GM12891 (cell line): Measurements from ENCODE around the gene PPP1R1B.

Source experiments
- DNase-seq: peaks from one replicate; pipeline ENCODE4 v3.0.0; 2011; ENCODE audit warnings: low spot score; ENCODE audit not compliant: insufficient read length
- FAIRE-seq: peaks from 2 replicates; lab custom pipeline; 2011; peaks lifted over from hg19 to GRCh38; lab: Jason Lieb, UNC
- PAX5 ChIP-seq: IDR thresholded peaks from 2 replicates; pipeline ENCODE4 v1.6.1; 2011; ENCODE audit warnings: low read length, moderate library complexity, mild to moderate bottlenecking; ENCODE audit not compliant: insufficient read depth, severe bottlenecking
- POLR2A ChIP-seq: IDR thresholded peaks from 2 replicates; pipeline ENCODE4 v1.6.1; 2011; ENCODE audit warnings: low read depth, low read length, control low read depth
- POLR2AphosphoS5 ChIP-seq: IDR thresholded peaks from 2 replicates; pipeline ENCODE4 v1.6.1; 2011; ENCODE audit warnings: low read depth, low read length, control low read depth
- POU2F2 ChIP-seq: IDR thresholded peaks from 2 replicates; pipeline ENCODE4 v1.6.1; 2011; ENCODE audit warnings: low read depth, mild to moderate bottlenecking, control low read depth, low read length, moderate library complexity
- SPI1 ChIP-seq: IDR thresholded peaks from 2 replicates; pipeline ENCODE4 v1.6.1; 2011; ENCODE audit warnings: low read depth, low read length, control low read depth
- TAF1 ChIP-seq: IDR thresholded peaks from 2 replicates; pipeline ENCODE4 v1.6.1; 2011; ENCODE audit warnings: low read depth, low read length, control low read depth

Gene PPP1R1B

DNA sequence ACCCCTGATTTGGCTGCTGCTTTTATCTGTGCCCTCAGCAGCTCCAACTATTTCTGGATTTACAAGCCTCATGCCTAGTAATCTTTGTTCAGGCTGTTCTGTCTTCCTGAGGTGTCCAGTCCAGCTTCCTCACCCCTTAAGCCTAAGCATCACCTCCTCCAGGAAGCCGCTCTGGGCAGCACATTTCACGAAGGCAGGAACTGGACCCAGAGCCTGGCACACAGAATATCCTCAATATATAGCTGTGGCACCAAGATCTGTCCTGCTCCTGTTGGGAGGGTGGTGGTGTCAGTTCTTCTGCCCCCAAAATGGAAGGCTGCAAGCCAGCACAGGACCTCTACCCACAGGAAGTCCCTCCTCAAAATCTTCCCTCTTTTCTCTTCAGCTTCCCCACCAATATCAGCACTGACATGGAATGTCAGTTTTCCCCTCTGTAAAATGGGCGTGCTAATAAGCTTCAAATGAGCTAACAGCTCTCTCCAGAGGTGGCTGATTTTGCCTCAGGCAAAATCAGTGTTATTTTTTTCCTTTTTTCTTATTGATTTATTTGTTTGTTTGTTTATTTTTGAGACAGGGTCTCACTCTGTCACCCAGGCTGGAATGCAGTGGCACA lies 12.1 kb upstream of the PPP1R1B start:
- DNase-seq (no peak), FAIRE-seq (no peak)
- TF ChIP-seq POU2F2 (no peak), SPI1 (no peak), POLR2AphosphoS5 (no peak), POLR2A (no peak), TAF1 (no peak), PAX5 (no peak)

DNA sequence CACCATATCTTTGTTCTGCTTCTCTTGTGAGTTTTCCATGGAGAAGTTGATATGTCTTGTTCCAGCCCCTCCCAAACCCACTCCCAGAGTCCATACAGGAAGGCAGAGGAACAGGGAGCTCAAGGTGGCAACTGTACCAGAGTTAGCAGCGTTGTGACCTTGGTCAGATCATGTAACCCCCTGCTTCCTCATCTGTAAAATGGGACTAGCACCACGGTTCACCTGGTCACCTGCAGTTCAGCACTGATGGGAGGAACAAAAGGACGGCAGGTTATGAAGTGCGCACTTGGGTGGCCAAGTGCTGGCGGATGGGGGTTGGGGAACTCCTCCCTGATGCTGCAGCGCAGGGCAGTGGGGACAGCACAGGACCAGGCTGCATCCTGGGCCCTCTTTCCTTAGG lies 11.3 kb upstream of the PPP1R1B start:
- FAIRE-seq: no peak
- no peak for DNase-seq
- no peak for TF ChIP-seq POLR2AphosphoS5
- no peak for TF ChIP-seq SPI1
- TF ChIP-seq POU2F2: no peak
- TF ChIP-seq PAX5: no peak
- no peak for TF ChIP-seq POLR2A
- TF ChIP-seq TAF1: no peak

DNA sequence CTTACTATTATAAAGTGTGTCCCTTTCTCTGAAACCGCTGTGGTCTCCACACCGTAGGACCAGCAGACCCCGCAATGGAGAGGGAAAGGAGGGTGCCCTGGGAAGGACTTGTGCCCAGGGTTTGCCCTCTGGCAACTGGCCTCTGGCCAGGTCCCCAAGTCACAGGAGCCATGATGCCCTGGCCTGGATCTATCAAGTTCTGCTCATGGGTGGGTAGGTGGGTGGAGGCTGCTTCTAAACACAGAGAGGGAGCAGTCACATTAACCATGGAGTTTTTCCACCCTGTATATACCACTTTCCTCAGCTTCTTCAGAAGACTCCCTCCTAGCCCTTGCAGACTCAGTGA lies 9.7 kb upstream of the PPP1R1B start:
- TF ChIP-seq SPI1 (no peak), TAF1 (no peak), PAX5 (no peak), POLR2A (no peak), POU2F2 (no peak), POLR2AphosphoS5 (no peak)
- FAIRE-seq (peak; percentile 47), DNase-seq (no peak)

- DNase-seq: no peak
- TF ChIP-seq POLR2A (no peak), SPI1 (no peak), TAF1 (no peak), POU2F2 (no peak), POLR2AphosphoS5 (no peak), PAX5 (no peak)
- FAIRE-seq: peak; percentile 87
These were observed 9.1 kb upstream of the PPP1R1B start for GRCh38 chr17:39617446-39618245.

GRCh38 chr17:39618246-39618913 lies 8.4 kb upstream of the PPP1R1B start:
- no peak for FAIRE-seq
- DNase-seq: no peak
- TF ChIP-seq TAF1 (no peak), PAX5 (no peak), POLR2AphosphoS5 (no peak), POLR2A (no peak), POU2F2 (peak; percentile 20; the same call in 1 of the 2 replicates)

- FAIRE-seq (peak; percentile 26), DNase-seq (no peak)
- TF ChIP-seq TAF1 (no peak), SPI1 (no peak), POLR2A (no peak), PAX5 (no peak), POU2F2 (no peak), POLR2AphosphoS5 (no peak)
These were observed 7.6 kb upstream of the PPP1R1B start for GRCh38 chr17:39618956-39619785.

- TF ChIP-seq POU2F2 (no peak), POLR2A (no peak), SPI1 (no peak), PAX5 (no peak), TAF1 (no peak), POLR2AphosphoS5 (no peak)
- DNase-seq: no peak
- no peak for FAIRE-seq
These were observed 7.0 kb upstream of the PPP1R1B start for GRCh38 chr17:39619786-39620101.

DNA sequence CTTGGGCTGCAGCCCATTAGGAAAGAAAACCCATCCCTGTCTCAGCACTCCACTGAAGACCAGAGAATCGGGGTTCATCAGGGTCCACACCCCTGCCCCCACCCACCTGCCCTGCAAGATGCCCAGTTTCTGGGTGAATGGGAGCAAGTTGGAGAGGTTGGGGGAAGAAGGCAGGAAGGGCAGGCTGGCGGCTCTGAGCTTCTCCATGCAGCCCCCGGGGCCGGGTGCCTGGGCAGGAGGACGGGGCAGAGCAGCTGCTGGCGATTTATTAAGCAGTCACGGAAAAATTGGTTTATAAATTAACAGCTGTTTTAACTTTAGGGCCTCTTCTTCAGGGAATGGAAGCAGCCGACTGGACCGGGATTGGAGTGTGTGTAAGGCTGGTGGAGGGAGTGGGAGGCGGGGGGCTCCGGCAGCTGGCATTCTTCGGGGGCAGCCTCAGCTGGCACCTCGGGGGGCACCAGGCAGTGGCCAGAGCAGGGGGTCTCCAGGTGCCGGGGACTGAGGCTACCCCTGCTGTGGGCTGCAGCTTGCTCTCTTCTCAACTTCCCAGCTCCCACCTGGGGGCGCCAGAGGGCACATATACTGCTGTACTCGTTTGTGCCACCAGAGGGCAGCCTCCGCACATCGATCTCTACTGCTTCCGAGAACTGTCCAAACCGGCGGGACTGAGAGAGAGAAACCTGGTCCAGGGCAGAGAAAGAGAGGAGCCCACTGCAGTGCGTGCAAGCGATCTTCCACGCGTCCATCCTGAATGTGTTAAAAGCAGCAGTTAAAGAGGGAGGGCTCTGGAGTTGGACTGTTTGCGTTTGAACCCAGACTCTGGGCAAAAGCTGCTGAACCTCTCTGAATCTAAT lies 5.0 kb upstream of the PPP1R1B start:
- peak; percentile 94 for FAIRE-seq
- no peak for TF ChIP-seq POLR2A
- TF ChIP-seq SPI1: no peak
- no peak for TF ChIP-seq PAX5
- TF ChIP-seq POLR2AphosphoS5: no peak
- TF ChIP-seq TAF1: no peak
- TF ChIP-seq POU2F2: no peak; the same call in 1 of the 2 replicates
- peak; percentile 81 for DNase-seq
